ENCODE results near the gene PTPRA. TPM values are rescaled to one million over a fixed set of nuclear protein-coding genes. Genes with fewer than 3 reads are reported as not detected.

The PTPRA gene
- polyA plus RNA-seq, 2 donors: 11.5 to 21.7 TPM

DNA sequence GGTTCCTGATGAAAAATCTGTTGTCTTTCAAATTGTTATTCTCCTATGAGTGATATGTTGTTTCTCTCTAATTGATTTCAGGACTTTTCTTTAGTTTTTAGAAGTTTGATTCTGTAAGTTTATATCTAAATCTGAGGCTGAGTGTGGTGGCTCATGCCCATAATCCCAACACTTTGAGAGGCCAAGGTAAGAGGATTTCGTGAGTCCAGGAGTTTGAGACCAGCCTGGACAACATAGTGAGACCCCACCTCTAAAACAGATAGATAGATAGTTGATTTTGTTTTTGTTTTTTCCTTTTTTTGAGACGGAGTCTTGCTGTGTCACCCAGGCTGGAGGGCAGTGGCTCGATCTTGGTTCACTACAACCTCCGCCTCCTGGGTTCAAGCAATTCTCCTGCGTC, 64.6 kb downstream of the PTPRA start:
- no peaks in the 10 kb centered on the region for H3K36me3 ChIP-seq (ENCODE audit: control insufficient read depth in 2 of 2, insufficient read depth in 2 of 2, low read length in 1 of 2)
- H3K9me3 ChIP-seq (ENCODE audit: control insufficient read depth in 2 of 2, insufficient read depth in 1 of 2, low read depth in 1 of 2, low read length in 1 of 2): no peaks in the 10 kb centered on the region
- H3K27ac ChIP-seq (ENCODE audit: low read depth in 2 of 2, low read length in 1 of 2): no peak overlapping the region
- no peaks in the 10 kb centered on the region for H3K4me1 ChIP-seq (ENCODE audit: control insufficient read depth in 2 of 2, insufficient read depth in 2 of 2, low read length in 1 of 2)
- H3K27me3 ChIP-seq (ENCODE audit: control insufficient read depth in 1 of 2, insufficient read depth in 2 of 2, low read length in 2 of 2): no peaks in the 10 kb centered on the region
- no peak overlapping the region for H3K4me3 ChIP-seq (ENCODE audit: low read depth in 1 of 2, low read length in 2 of 2)
- WGBS, 2 donors: 85 to 95% methylated on average over 5 of the region's 5 CpGs

DNA sequence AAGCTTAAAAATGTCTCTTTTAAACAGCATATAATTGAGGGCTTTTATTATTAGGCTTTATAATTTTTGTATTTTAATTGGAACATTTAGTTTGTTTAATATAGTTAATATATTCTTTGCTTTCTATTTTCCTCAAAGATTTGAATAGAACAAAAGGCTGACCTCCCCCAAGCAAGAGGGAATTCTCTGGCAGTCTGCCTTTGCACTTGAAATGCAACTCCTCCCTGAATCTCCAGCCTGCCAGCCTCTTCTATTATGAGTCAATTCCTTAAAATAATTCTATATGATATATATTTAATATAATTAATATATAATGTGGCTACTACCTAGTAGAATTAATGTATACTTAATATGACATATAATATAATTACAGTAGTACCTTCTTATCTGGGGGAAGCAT, 69.2 kb downstream of the PTPRA start:
- H3K4me1 ChIP-seq (ENCODE audit: control insufficient read depth in 2 of 2, insufficient read depth in 2 of 2, low read length in 1 of 2): no peaks in the 10 kb centered on the region
- no peaks in the 10 kb centered on the region for H3K9me3 ChIP-seq (ENCODE audit: control insufficient read depth in 2 of 2, insufficient read depth in 1 of 2, low read depth in 1 of 2, low read length in 1 of 2)
- H3K36me3 ChIP-seq (ENCODE audit: control insufficient read depth in 2 of 2, insufficient read depth in 2 of 2, low read length in 1 of 2): no peaks in the 10 kb centered on the region
- no peaks in the 10 kb centered on the region for H3K27me3 ChIP-seq (ENCODE audit: control insufficient read depth in 1 of 2, insufficient read depth in 2 of 2, low read length in 2 of 2)
- no peak overlapping the region for H3K27ac ChIP-seq (ENCODE audit: low read depth in 2 of 2, low read length in 1 of 2)
- H3K4me3 ChIP-seq (ENCODE audit: low read depth in 1 of 2, low read length in 2 of 2): no peak overlapping the region

DNA sequence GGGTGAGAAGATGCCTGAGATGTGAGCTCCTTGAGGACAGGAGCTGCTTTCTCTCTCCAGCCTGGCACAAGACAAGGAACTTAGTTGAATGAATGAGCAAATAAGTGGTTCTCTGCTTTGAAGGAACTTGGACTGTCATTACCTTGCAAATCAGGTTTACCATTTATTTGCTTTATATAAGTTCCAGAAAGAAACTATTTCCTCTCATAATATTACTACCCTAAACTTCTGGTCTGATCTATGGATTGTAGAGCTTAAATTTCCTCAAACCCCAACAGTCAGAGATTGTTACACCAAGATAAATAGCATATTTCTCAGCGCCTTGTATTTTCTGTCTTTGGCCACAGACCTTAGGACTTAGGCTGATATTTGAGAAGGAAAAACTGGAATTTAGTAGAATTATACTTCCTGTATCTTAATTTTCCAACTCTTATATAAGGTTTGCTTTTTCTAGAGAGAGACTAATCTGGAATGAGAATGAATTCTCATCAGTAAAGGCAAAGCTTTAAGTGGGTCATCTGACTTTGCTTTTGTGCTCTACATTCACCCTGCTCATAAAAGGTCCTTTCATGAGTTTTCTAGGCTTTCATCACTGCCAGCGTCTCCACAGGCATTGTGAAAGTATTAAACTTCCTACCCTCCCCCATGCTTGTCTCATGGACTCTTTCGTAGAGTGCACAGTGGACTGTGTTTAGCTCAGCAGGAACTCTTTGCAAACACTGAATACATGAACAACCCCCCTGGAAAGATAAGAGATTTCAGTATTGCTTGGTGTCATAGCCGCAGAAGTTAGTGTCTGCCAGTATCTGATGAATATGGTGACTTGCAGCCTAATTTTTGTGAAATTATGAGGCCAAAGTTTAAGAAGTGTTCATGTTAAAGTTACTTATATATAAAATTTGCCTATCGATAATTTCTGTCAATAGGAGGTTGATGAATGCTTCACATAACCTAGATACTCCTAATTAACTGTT, 74.0 kb downstream of the PTPRA start:
- no peaks in the 10 kb centered on the region for H3K27me3 ChIP-seq (ENCODE audit: control insufficient read depth in 1 of 2, insufficient read depth in 2 of 2, low read length in 2 of 2)
- WGBS, 2 donors: 68 to 84% methylated on average over 5 of the region's 5 CpGs
- H3K36me3 ChIP-seq (ENCODE audit: control insufficient read depth in 2 of 2, insufficient read depth in 2 of 2, low read length in 1 of 2): peaks cover 0 to 4% of the 10 kb centered on the region in 2 donors
- no peaks in the 10 kb centered on the region for H3K9me3 ChIP-seq (ENCODE audit: control insufficient read depth in 2 of 2, insufficient read depth in 1 of 2, low read depth in 1 of 2, low read length in 1 of 2)
- H3K4me3 ChIP-seq (ENCODE audit: low read depth in 1 of 2, low read length in 2 of 2): no peak overlapping the region
- H3K27ac ChIP-seq (ENCODE audit: low read depth in 2 of 2, low read length in 1 of 2): no peak overlapping the region
- H3K4me1 ChIP-seq (ENCODE audit: control insufficient read depth in 2 of 2, insufficient read depth in 2 of 2, low read length in 1 of 2): no peaks in the 10 kb centered on the region

DNA sequence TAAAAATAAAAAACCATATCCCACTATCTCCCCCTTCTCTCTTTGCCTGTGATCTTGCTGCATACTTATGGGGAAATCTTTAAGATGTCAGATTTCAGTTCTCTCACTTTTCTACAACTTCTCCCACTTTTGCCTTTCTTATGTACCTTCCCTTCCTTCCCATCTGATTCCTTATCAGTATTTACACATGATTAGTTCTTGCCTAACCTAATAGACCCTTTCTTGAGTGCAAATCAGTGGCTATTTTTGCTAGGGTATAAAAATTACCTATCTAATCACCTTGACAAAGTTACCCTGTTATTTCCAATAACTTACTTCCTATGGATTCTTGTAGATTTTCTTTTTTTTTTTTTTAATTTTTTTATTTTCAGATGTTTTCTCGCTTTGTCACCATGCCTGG, 75.7 kb downstream of the PTPRA start:
- Histone ChIP-seq H3K4me1 (ENCODE audit: control insufficient read depth in 2 of 2, insufficient read depth in 2 of 2, low read length in 1 of 2) (no peaks in the 10 kb centered on the region), H3K27me3 (ENCODE audit: control insufficient read depth in 1 of 2, insufficient read depth in 2 of 2, low read length in 2 of 2) (no peaks in the 10 kb centered on the region), H3K27ac (ENCODE audit: low read depth in 2 of 2, low read length in 1 of 2) (no peak overlapping the region), H3K4me3 (ENCODE audit: low read depth in 1 of 2, low read length in 2 of 2) (no peak overlapping the region), H3K36me3 (ENCODE audit: control insufficient read depth in 2 of 2, insufficient read depth in 2 of 2, low read length in 1 of 2) (peaks cover 0 to 4% of the 10 kb centered on the region in 2 donors), H3K9me3 (ENCODE audit: control insufficient read depth in 2 of 2, insufficient read depth in 1 of 2, low read depth in 1 of 2, low read length in 1 of 2) (no peaks in the 10 kb centered on the region)
- 97 to 100% methylated on average over 1 of the region's 1 CpG for WGBS, 2 donors

DNA sequence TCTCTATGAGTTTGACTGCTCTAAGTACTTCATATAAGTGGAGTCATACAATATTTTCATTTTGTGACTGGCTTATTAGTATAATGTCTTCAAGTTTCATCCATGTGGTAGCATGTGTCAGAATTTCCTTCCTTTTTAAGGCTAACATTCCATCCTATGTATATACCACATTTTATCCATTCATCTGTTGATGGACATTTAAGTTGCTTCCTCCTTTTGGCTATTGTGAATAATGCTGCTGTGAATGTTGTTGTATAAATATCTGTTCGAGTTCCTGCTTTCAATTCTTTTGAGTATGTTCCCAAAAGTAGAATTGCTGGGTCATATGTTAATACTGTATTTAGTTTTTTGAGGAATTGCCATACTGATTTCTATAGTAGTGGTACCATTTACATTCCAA, 79.5 kb downstream of the PTPRA start:
- H3K27ac ChIP-seq (ENCODE audit: low read depth in 2 of 2, low read length in 1 of 2): no peak overlapping the region
- H3K4me3 ChIP-seq (ENCODE audit: low read depth in 1 of 2, low read length in 2 of 2): no peak overlapping the region
- H3K36me3 ChIP-seq (ENCODE audit: control insufficient read depth in 2 of 2, insufficient read depth in 2 of 2, low read length in 1 of 2): peaks cover 0 to 4% of the 10 kb centered on the region in 2 donors
- no peaks in the 10 kb centered on the region for H3K9me3 ChIP-seq (ENCODE audit: control insufficient read depth in 2 of 2, insufficient read depth in 1 of 2, low read depth in 1 of 2, low read length in 1 of 2)
- H3K4me1 ChIP-seq (ENCODE audit: control insufficient read depth in 2 of 2, insufficient read depth in 2 of 2, low read length in 1 of 2): no peaks in the 10 kb centered on the region
- 74 to 78% methylated on average over 1 of the region's 1 CpG for WGBS, 2 donors
- no peaks in the 10 kb centered on the region for H3K27me3 ChIP-seq (ENCODE audit: control insufficient read depth in 1 of 2, insufficient read depth in 2 of 2, low read length in 2 of 2)

DNA sequence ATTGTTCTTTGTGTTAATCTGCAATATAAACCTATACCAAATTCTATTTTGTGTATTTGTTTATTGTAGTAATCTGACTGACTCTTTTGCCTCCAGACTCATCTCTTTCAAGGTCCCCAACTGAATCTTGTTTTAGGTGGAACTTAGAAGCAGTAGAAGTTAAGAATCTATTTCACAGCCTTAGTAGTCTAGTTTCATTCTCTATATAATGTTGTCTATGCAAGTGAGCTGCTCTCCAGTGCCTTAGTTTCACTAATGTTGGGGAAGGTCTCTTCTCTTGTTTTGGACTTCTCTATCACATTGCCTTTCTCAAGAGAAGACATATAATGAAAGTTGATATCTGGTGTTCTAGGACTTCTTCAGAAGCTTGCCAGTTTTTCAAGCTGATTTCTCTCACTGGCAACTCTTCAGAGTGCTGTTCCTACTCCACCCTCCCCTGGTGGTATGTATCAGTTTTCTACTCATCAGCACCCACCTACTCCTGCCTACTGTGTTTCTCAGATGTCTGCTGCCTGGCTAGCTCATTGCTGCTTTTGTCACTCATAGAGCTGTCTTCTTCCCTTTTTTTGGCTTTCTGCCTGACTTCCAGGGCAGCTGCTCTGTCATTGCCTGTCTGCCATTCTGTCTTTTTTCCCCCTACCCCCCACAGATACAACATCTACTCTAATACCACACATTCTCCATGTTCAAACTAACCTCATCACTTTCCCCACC, 82.1 kb downstream of the PTPRA start:
- Histone ChIP-seq H3K4me1 (ENCODE audit: control insufficient read depth in 2 of 2, insufficient read depth in 2 of 2, low read length in 1 of 2) (no peaks in the 10 kb centered on the region), H3K27me3 (ENCODE audit: control insufficient read depth in 1 of 2, insufficient read depth in 2 of 2, low read length in 2 of 2) (no peaks in the 10 kb centered on the region), H3K27ac (ENCODE audit: low read depth in 2 of 2, low read length in 1 of 2) (no peak overlapping the region), H3K9me3 (ENCODE audit: control insufficient read depth in 2 of 2, insufficient read depth in 1 of 2, low read depth in 1 of 2, low read length in 1 of 2) (no peaks in the 10 kb centered on the region), H3K4me3 (ENCODE audit: low read depth in 1 of 2, low read length in 2 of 2) (no peak overlapping the region), H3K36me3 (ENCODE audit: control insufficient read depth in 2 of 2, insufficient read depth in 2 of 2, low read length in 1 of 2) (peaks cover 0 to 5% of the 10 kb centered on the region in 2 donors)

DNA sequence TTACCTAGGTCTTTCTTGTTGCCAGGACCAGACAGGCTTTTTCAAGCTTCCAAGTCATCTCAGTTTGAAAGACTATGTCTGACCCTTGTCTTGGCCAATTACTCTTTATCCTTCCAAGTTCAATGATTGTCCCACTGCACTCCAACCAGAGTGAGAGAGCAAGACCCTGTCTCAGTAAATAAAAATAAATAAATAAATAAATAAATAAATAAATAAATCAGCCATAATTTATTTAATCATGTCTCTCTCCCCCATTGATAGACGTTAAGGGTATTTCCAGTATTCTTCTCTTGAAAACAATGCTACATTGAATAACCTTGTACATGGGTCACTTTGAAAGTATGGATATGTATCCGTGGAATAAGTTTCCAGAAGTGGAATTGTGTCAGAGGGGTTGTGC, 83.2 kb downstream of the PTPRA start:
- whole genome bisulfite sequencing, 2 donors: 85 to 93% methylated on average over 2 of the region's 2 CpGs
- Histone ChIP-seq H3K4me1 (ENCODE audit: control insufficient read depth in 2 of 2, insufficient read depth in 2 of 2, low read length in 1 of 2) (no peaks in the 10 kb centered on the region), H3K27ac (ENCODE audit: low read depth in 2 of 2, low read length in 1 of 2) (no peak overlapping the region), H3K4me3 (ENCODE audit: low read depth in 1 of 2, low read length in 2 of 2) (no peak overlapping the region), H3K9me3 (ENCODE audit: control insufficient read depth in 2 of 2, insufficient read depth in 1 of 2, low read depth in 1 of 2, low read length in 1 of 2) (no peaks in the 10 kb centered on the region), H3K27me3 (ENCODE audit: control insufficient read depth in 1 of 2, insufficient read depth in 2 of 2, low read length in 2 of 2) (no peaks in the 10 kb centered on the region), H3K36me3 (ENCODE audit: control insufficient read depth in 2 of 2, insufficient read depth in 2 of 2, low read length in 1 of 2) (peaks cover 0 to 4% of the 10 kb centered on the region in 2 donors)

DNA sequence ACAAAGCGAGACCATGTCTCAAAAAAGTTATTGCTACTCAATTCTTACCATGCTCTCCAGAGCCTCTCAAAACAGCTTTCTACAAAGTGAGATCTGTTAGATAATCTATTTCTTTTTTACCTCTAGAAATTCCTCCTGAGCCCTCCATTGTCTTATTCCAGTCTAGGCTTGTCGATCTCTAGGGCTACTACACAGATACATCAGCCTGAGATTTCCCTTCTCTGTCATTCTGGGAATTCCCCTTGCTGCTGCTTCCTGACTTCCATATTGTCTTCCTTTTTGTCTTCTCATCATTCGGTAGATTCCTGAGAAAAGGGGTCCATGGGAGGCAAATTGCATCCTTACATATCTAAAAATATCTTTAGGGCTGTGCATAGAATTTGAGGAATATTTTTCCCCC, 94.6 kb downstream of the PTPRA start:
- Histone ChIP-seq H3K4me1 (ENCODE audit: control insufficient read depth in 2 of 2, insufficient read depth in 2 of 2, low read length in 1 of 2) (no peaks in the 10 kb centered on the region), H3K4me3 (ENCODE audit: low read depth in 1 of 2, low read length in 2 of 2) (no peak overlapping the region), H3K9me3 (ENCODE audit: control insufficient read depth in 2 of 2, insufficient read depth in 1 of 2, low read depth in 1 of 2, low read length in 1 of 2) (no peaks in the 10 kb centered on the region), H3K27me3 (ENCODE audit: control insufficient read depth in 1 of 2, insufficient read depth in 2 of 2, low read length in 2 of 2) (no peaks in the 10 kb centered on the region), H3K27ac (ENCODE audit: low read depth in 2 of 2, low read length in 1 of 2) (no peak overlapping the region), H3K36me3 (ENCODE audit: control insufficient read depth in 2 of 2, insufficient read depth in 2 of 2, low read length in 1 of 2) (peaks cover 0 to 4% of the 10 kb centered on the region in 2 donors)
- WGBS, 2 donors: 63 to 70% methylated on average over 3 of the region's 3 CpGs

DNA sequence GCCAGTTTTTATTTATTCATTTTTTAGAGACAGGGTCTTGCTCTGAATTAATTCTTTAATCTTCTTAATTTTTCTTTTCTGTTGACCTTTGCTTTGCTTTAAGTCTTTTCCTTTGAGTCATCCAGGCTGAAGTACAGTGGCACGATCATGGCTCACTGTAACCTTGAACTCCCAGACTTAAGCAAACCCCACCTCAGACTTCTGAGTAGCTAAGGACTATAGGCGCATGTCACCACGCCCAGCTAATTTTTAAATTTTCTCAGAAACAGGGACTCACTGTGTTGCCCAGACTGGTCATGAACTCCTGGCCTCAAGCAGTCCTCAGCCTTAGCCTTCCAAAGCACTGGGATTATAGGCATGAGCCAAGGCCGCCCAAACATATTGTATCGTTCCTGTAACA, 98.8 kb downstream of the PTPRA start:
- Histone ChIP-seq H3K36me3 (ENCODE audit: control insufficient read depth in 2 of 2, insufficient read depth in 2 of 2, low read length in 1 of 2) (peaks cover 0 to 4% of the 10 kb centered on the region in 2 donors), H3K27ac (ENCODE audit: low read depth in 2 of 2, low read length in 1 of 2) (no peak overlapping the region), H3K27me3 (ENCODE audit: control insufficient read depth in 1 of 2, insufficient read depth in 2 of 2, low read length in 2 of 2) (no peaks in the 10 kb centered on the region), H3K4me1 (ENCODE audit: control insufficient read depth in 2 of 2, insufficient read depth in 2 of 2, low read length in 1 of 2) (no peaks in the 10 kb centered on the region), H3K4me3 (ENCODE audit: low read depth in 1 of 2, low read length in 2 of 2) (no peak overlapping the region), H3K9me3 (ENCODE audit: control insufficient read depth in 2 of 2, insufficient read depth in 1 of 2, low read depth in 1 of 2, low read length in 1 of 2) (no peaks in the 10 kb centered on the region)
- 89 to 90% methylated on average over 5 of the region's 5 CpGs for WGBS, 2 donors

Measured in esophagus (tissue), 2 donors.